Measurements from ENCODE around the gene CLDN22.

Gene CLDN22

GRCh38 chr4:183287309-183287659, 32.8 kb downstream of the CLDN22 start:
- DNase-seq (ENCODE audit: low read depth), result no peak
- H3K4me3 ChIP-seq (replicated peaks; ENCODE audit: low read depth, low read length), result no peak overlapping the region
- TF ChIP-seq CTCF (IDR thresholded peaks at IDR 0.05; ENCODE audit: low read length, missing control alignments), result no peak

GRCh38 chr4:183286590-183287308, 33.3 kb downstream of the CLDN22 start:
- no peak for TF ChIP-seq CTCF (IDR thresholded peaks at IDR 0.05; ENCODE audit: low read length, missing control alignments)

GRCh38 chr4:183285886-183286285, 34.2 kb downstream of the CLDN22 start:
- no peak for TF ChIP-seq CTCF (IDR thresholded peaks at IDR 0.05; ENCODE audit: low read length, missing control alignments)
- no peak for DNase-seq (ENCODE audit: low read depth)
- no peak overlapping the region for H3K4me3 ChIP-seq (replicated peaks; ENCODE audit: low read depth, low read length)

More at GRCh38 chr4:183286590-183287308, 33.3 kb downstream of the CLDN22 start:
- H3K4me3 ChIP-seq (replicated peaks; ENCODE audit: low read depth, low read length), result no peak overlapping the region
- no peak for DNase-seq (ENCODE audit: low read depth)

- no peak overlapping the region for H3K4me3 ChIP-seq (replicated peaks; ENCODE audit: low read depth, low read length)
- DNase-seq (ENCODE audit: low read depth), result no peak
- no peak for TF ChIP-seq CTCF (IDR thresholded peaks at IDR 0.05; ENCODE audit: low read length, missing control alignments)
These were observed 35.1 kb downstream of the CLDN22 start for GRCh38 chr4:183284965-183285364.

- DNase-seq (ENCODE audit: low read depth), result no peak
- TF ChIP-seq CTCF (IDR thresholded peaks at IDR 0.05; ENCODE audit: low read length, missing control alignments), result no peak
- no peak overlapping the region for H3K4me3 ChIP-seq (replicated peaks; ENCODE audit: low read depth, low read length)
These were observed 35.8 kb downstream of the CLDN22 start for GRCh38 chr4:183284258-183284785.

GRCh38 chr4:183276106-183276505, 44.0 kb downstream of the CLDN22 start:
- TF ChIP-seq CTCF (IDR thresholded peaks at IDR 0.05; ENCODE audit: low read length, missing control alignments), result no peak
- no peak for DNase-seq (ENCODE audit: low read depth)
- no peak overlapping the region for H3K4me3 ChIP-seq (replicated peaks; ENCODE audit: low read depth, low read length)

- TF ChIP-seq CTCF (IDR thresholded peaks at IDR 0.05; ENCODE audit: low read length, missing control alignments), result no peak
- no peak for DNase-seq (ENCODE audit: low read depth)
- no peak overlapping the region for H3K4me3 ChIP-seq (replicated peaks; ENCODE audit: low read depth, low read length)
These were observed 47.7 kb downstream of the CLDN22 start for GRCh38 chr4:183272384-183272783.
